Ishikawa (cell line): Measurements from ENCODE around the gene BPIFB4.

ENCODE experiments used
- CEBPB ChIP-seq: IDR thresholded peaks from 2 replicates; pipeline ENCODE4 v1.6.1; 2012
- EP300 ChIP-seq: IDR thresholded peaks from 2 replicates; pipeline ENCODE4 v1.6.1; 2012; ENCODE audit warnings: borderline replicate concordance
- FOXM1 ChIP-seq: IDR thresholded peaks from 2 replicates; pipeline ENCODE4 v1.6.1; 2012; ENCODE audit warnings: low read depth, borderline replicate concordance
- MAX ChIP-seq: IDR thresholded peaks from 2 replicates; pipeline ENCODE4 v1.6.1; 2012
- TAF1 ChIP-seq: IDR thresholded peaks from 2 replicates; pipeline ENCODE4 v1.6.1; 2012; ENCODE audit warnings: low read depth, mild to moderate bottlenecking
- TCF12 ChIP-seq: IDR thresholded peaks from 2 replicates; pipeline ENCODE4 v1.6.1; 2012; ENCODE audit warnings: low read depth
- TEAD4 ChIP-seq: IDR thresholded peaks from 2 replicates; pipeline ENCODE4 v1.6.1; 2012
- TF ChIP-seq, protein P1 (sequence below): IDR thresholded peaks from 2 replicates; pipeline ENCODE4 v1.6.1; 2012; ENCODE audit warnings: low read depth, mild to moderate bottlenecking
- TF ChIP-seq, protein P2 (sequence below): IDR thresholded peaks from 2 replicates; pipeline ENCODE4 v1.6.1; 2012

- TF ChIP-seq TAF1 (no peak), FOXM1 (no peak), TEAD4 (no peak), EP300 (no peak), MAX (no peak), TCF12 (no peak), CEBPB (no peak)
- TF ChIP-seq, protein P1, sequence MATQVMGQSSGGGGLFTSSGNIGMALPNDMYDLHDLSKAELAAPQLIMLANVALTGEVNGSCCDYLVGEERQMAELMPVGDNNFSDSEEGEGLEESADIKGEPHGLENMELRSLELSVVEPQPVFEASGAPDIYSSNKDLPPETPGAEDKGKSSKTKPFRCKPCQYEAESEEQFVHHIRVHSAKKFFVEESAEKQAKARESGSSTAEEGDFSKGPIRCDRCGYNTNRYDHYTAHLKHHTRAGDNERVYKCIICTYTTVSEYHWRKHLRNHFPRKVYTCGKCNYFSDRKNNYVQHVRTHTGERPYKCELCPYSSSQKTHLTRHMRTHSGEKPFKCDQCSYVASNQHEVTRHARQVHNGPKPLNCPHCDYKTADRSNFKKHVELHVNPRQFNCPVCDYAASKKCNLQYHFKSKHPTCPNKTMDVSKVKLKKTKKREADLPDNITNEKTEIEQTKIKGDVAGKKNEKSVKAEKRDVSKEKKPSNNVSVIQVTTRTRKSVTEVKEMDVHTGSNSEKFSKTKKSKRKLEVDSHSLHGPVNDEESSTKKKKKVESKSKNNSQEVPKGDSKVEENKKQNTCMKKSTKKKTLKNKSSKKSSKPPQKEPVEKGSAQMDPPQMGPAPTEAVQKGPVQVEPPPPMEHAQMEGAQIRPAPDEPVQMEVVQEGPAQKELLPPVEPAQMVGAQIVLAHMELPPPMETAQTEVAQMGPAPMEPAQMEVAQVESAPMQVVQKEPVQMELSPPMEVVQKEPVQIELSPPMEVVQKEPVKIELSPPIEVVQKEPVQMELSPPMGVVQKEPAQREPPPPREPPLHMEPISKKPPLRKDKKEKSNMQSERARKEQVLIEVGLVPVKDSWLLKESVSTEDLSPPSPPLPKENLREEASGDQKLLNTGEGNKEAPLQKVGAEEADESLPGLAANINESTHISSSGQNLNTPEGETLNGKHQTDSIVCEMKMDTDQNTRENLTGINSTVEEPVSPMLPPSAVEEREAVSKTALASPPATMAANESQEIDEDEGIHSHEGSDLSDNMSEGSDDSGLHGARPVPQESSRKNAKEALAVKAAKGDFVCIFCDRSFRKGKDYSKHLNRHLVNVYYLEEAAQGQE, result no peak
- TF ChIP-seq, protein P2, sequence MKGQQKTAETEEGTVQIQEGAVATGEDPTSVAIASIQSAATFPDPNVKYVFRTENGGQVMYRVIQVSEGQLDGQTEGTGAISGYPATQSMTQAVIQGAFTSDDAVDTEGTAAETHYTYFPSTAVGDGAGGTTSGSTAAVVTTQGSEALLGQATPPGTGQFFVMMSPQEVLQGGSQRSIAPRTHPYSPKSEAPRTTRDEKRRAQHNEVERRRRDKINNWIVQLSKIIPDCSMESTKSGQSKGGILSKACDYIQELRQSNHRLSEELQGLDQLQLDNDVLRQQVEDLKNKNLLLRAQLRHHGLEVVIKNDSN, result no peak
Measured at GRCh38 chr20:33038243-33038642, 41.2 kb upstream of the BPIFB4 start.
